Sigmoid colon (tissue), 4 donors: ENCODE measurements around the gene GSS.

Source experiments
- EP300 ChIP-seq, 4 donors: sonication (generic); formaldehyde crosslinking; IDR thresholded peaks; one replicate each; pipeline ENCODE4 v1.6.1; 2017; ENCODE audit warnings: antibody characterized with exemption in 4 of 4
- POLR2A ChIP-seq, 2 donors: fragments of 450-650 bp; IDR thresholded peaks; one replicate each; pipeline ENCODE4 v1.6.1; 2016; ENCODE audit warnings: antibody characterized with exemption in 2 of 2, mild to moderate bottlenecking in 2 of 2, moderate library complexity in 2 of 2
- POLR2AphosphoS5 ChIP-seq, 4 donors: sonication (generic); formaldehyde crosslinking; IDR thresholded peaks; one replicate each; pipeline ENCODE4 v1.6.1; 2017; ENCODE audit warnings: antibody characterized with exemption in 4 of 4
- TF ChIP-seq, protein P1 (sequence below), 4 experiments: fragments of 450-650 bp in 3 of 4; fragments of 200-600 bp in 1 of 4; IDR thresholded peaks; one replicate each; pipeline ENCODE4 v1.5.1; 2016 to 2019; ENCODE audit warnings: antibody characterized with exemption in 4 of 4, mild to moderate bottlenecking in 3 of 4, moderate library complexity in 2 of 4

DNA sequence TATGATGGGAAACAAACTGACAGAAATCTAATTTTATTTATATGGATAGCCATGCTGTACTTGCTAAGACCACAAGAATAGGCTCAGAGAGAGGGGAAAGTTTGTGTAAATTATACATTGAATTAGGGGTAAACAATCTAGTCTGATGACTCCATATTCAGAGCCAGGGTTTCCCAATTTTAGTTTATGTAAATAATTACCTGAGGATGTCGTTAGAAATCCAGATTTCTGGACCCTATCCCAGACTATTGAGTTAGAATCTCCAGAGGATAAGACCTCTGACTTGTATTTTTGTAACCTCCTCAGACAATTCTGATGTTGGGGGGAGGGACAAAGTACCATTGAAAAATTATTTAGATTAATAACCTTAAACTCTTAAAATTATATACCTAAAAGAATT is 60.9 kb downstream of the GSS start:
- TF ChIP-seq, protein P1, sequence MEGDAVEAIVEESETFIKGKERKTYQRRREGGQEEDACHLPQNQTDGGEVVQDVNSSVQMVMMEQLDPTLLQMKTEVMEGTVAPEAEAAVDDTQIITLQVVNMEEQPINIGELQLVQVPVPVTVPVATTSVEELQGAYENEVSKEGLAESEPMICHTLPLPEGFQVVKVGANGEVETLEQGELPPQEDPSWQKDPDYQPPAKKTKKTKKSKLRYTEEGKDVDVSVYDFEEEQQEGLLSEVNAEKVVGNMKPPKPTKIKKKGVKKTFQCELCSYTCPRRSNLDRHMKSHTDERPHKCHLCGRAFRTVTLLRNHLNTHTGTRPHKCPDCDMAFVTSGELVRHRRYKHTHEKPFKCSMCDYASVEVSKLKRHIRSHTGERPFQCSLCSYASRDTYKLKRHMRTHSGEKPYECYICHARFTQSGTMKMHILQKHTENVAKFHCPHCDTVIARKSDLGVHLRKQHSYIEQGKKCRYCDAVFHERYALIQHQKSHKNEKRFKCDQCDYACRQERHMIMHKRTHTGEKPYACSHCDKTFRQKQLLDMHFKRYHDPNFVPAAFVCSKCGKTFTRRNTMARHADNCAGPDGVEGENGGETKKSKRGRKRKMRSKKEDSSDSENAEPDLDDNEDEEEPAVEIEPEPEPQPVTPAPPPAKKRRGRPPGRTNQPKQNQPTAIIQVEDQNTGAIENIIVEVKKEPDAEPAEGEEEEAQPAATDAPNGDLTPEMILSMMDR (IDR thresholded peaks at IDR 0.05), result no peak
- TF ChIP-seq POLR2A (IDR thresholded peaks at IDR 0.05), result no peak
- no peak for TF ChIP-seq EP300 (IDR thresholded peaks at IDR 0.05)
- TF ChIP-seq POLR2AphosphoS5 (IDR thresholded peaks at IDR 0.05), result no peak
